Measurements from ENCODE around the gene ENO3.
A peak's percentile ranks its signal among the peaks of the same experiment; 100 is the strongest.

The ENO3 gene

GRCh38 chr17:4973256-4974114 lies 22.6 kb downstream of the ENO3 start:
- no peak for DNase-seq (ENCODE audit: low spot score)

GRCh38 chr17:4974115-4974670 lies 23.3 kb downstream of the ENO3 start:
- DNase-seq (ENCODE audit: low spot score): no peak

- no peak for DNase-seq (ENCODE audit: low spot score)
Measured at GRCh38 chr17:4978726-4979125, 27.8 kb downstream of the ENO3 start.

GRCh38 chr17:4980644-4981216 lies 29.8 kb downstream of the ENO3 start:
- DNase-seq (ENCODE audit: low spot score): peak; percentile 70

- DNase-seq (ENCODE audit: low spot score): no peak
Measured at GRCh38 chr17:4982305-4982704, 31.4 kb downstream of the ENO3 start.

GRCh38 chr17:4986403-4986802 lies 35.5 kb downstream of the ENO3 start:
- no peak for DNase-seq (ENCODE audit: low spot score)

GRCh38 chr17:4986951-4987766 lies 36.2 kb downstream of the ENO3 start, which contains the start of gene CAMTA2:
Gene CAMTA2, minus strand, starts transcription at chr17:4987675. Its CDS starts 1,453 bp downstream, at chr17:4986222.
- peak; percentile 83 for DNase-seq (ENCODE audit: low spot score)

- peak; percentile 38 for DNase-seq (ENCODE audit: low spot score)
Measured at GRCh38 chr17:4987767-4988567, 37.0 kb downstream of the ENO3 start.

- no peak for DNase-seq (ENCODE audit: low spot score)
Measured at GRCh38 chr17:4994081-4994595, 43.2 kb downstream of the ENO3 start.

GRCh38 chr17:4997302-4998026 lies 46.5 kb downstream of the ENO3 start, which contains the start of the genes INCA1 and KIF1C:
Gene INCA1, minus strand, starts transcription at chr17:4997522. Its CDS starts 3,085 bp downstream, at chr17:4994437.
Gene KIF1C, plus strand, starts transcription at chr17:4997950. Its CDS starts 2,297 bp downstream, at chr17:5000247.
- DNase-seq (ENCODE audit: low spot score): peak; percentile 97

- no peak for DNase-seq (ENCODE audit: low spot score)
Measured at GRCh38 chr17:4998027-4998731, 47.3 kb downstream of the ENO3 start.

- DNase-seq (ENCODE audit: low spot score): peak; percentile 50
Measured at GRCh38 chr17:4998732-4999429, 48.0 kb downstream of the ENO3 start.

GRCh38 chr17:4999430-5000093 lies 48.6 kb downstream of the ENO3 start:
- no peak for DNase-seq (ENCODE audit: low spot score)

- DNase-seq (ENCODE audit: low spot score): no peak
Measured at GRCh38 chr17:5000237-5000639, 49.3 kb downstream of the ENO3 start.

- DNase-seq (ENCODE audit: low spot score): no peak
Measured at GRCh38 chr17:5002121-5002788, 51.3 kb downstream of the ENO3 start.

- no peak for DNase-seq (ENCODE audit: low spot score)
Measured at GRCh38 chr17:5003214-5003867, 52.4 kb downstream of the ENO3 start.

All from germinal center (tissue), 1 donor.